Measurements from ENCODE around the gene BNIP1.
"Not testable (repeated sequence)": the region's sequence is repeated elsewhere in the genome, so short reads cannot be mapped to it uniquely, and the experiment has no call there.

Gene BNIP1

DNA sequence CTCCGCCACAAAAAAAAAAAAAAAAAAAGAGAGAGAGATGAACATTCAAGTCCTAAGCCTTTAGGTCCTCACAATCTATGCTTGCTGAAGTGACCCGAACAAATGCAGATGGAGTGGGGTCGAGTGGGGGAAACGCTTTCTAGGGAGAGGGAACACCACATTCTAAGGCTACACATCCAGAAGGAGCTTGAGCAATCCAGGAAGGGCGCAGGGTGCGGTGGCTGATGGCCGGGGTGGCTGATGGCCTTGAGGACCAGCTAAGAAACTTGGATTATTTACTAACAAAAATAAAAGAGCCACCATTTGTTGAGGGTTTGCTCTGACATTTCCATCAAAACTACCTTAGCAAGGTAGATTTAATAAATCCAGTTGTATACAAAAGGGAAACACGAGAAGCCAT lies 764 bp upstream of the BNIP1 start:
- no peak for DNase-seq (ENCODE audit: low read depth)
- no peak for TF ChIP-seq CTCF (IDR thresholded peaks at IDR 0.05; ENCODE audit: insufficient read depth, low read depth, low read length, missing control alignments)

DNA sequence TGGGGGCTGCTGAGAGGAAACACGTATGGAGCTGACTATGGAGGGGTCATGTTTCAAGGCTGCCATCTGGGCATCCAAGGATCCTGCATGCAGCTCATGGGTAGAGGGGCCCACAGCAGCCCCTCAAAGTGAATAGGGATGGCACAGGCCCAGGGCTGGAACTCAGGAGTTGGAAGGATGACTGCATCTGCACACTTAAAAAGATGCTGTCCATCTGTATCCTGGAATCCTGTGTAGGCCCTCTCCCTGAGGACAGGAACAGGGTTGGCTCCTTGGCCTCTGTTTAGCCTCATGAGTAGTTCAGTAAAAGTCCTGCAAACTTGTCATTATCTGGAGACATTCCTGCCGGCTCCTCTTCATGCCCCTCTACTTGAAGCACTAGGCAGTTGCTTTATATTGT lies 4.0 kb downstream of the BNIP1 start:
- no peak for TF ChIP-seq CTCF (IDR thresholded peaks at IDR 0.05; ENCODE audit: insufficient read depth, low read depth, low read length, missing control alignments)
- DNase-seq (ENCODE audit: low read depth): no peak

More for the DNA sequence above, 764 bp upstream of the BNIP1 start:
- no peak overlapping the region for H3K4me3 ChIP-seq (ENCODE audit: low read depth, low read length)

DNA sequence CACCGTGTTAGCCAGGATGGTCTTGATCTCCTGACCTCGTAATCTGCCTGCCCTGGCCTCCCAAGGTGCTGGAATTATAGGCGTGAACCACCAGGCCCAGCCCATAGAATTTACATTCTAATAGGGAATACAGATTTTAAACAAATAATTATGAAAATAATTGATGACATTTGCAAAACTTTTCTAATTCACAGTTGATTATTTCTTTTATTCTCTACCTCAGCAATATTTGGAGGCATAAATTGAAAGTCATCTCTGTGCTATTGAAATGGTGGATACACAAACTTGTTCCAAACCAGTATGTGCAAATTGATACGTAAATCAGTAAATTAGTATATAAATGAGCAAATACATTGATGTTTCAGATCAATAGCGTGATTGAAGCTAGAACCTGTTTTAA lies 8.2 kb downstream of the BNIP1 start:
- no peak overlapping the region for H3K4me3 ChIP-seq (ENCODE audit: low read depth, low read length)
- TF ChIP-seq CTCF (IDR thresholded peaks at IDR 0.05; ENCODE audit: insufficient read depth, low read depth, low read length, missing control alignments): no peak
- no peak for DNase-seq (ENCODE audit: low read depth)

More for the DNA sequence above, 4.0 kb downstream of the BNIP1 start:
- H3K4me3 ChIP-seq (ENCODE audit: low read depth, low read length): no peak overlapping the region

DNA sequence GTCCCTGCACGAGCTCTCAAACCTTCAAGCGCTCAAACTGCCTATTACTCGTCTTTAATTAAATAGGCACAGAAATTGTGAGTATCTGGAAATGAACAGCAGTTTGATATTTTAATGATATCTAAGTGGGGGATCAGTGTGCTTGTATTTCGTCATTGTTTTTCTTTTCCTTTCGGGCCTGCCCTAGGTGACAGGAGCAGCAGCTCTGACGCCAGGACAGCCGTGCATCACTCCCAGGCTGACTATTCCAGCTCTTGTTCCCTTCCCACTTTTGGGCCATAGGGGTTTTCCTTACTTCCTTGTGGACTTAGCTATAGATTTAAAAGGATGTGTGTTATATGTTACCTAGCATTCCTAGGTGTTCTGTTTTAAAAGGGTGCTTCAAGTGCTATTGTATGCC lies 9.5 kb downstream of the BNIP1 start:
- H3K4me3 ChIP-seq (ENCODE audit: low read depth, low read length): no peak overlapping the region
- no peak for TF ChIP-seq CTCF (IDR thresholded peaks at IDR 0.05; ENCODE audit: insufficient read depth, low read depth, low read length, missing control alignments)
- DNase-seq (ENCODE audit: low read depth): no peak

DNA sequence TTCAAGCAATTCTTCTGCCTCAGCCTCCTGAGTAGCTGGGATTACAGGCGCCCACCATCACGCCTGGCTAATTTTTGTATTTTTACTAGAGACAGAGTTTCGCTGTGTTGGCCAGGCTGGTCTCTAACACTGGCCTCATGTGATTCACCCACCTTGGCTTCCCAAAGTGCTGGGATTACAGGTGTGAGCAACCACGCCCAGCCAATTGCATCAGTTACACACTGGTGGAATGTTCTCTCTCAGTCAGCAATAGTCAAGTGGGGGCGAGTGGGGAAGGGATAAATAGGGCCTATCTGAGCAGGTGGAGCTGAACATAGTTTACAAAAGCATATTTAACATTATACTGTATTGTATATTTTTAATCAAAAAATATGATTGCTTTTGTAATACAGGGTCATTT lies 10.3 kb downstream of the BNIP1 start:
- H3K4me3 ChIP-seq (ENCODE audit: low read depth, low read length); DNase-seq (ENCODE audit: low read depth): not testable (repeated sequence)

- TF ChIP-seq CTCF (IDR thresholded peaks at IDR 0.05; ENCODE audit: insufficient read depth, low read depth, low read length, missing control alignments): no peak
- no peak overlapping the region for H3K4me3 ChIP-seq (ENCODE audit: low read depth, low read length)
- no peak for DNase-seq (ENCODE audit: low read depth)
Observed at GRCh38 chr5:173155912-173156311, 11.6 kb downstream of the BNIP1 start.

- no peak for DNase-seq (ENCODE audit: low read depth)
- no peak for TF ChIP-seq CTCF (IDR thresholded peaks at IDR 0.05; ENCODE audit: insufficient read depth, low read depth, low read length, missing control alignments)
- H3K4me3 ChIP-seq (ENCODE audit: low read depth, low read length): no peak overlapping the region
Observed at GRCh38 chr5:173158366-173158765, 14.0 kb downstream of the BNIP1 start.

All from GM12865 (cell line).